ENCODE measurements around the gene RANBP1. TPM values are rescaled to one million over a fixed set of nuclear protein-coding genes. Genes with fewer than 3 reads are reported as not detected.

RANBP1 gene
- total and polyA plus RNA-seq, 2 experiments from 2014 or later: 233 to 253 TPM

GRCh38 chr22:20164863-20165262, 49.0 kb downstream of the RANBP1 start:
- in situ Hi-C loops (cut with MboI): no loop called here
- H3K4me1 ChIP-seq (ENCODE audit: insufficient read depth): no peaks in the 10 kb centered on the region
- no peak for DNase-seq
- H3K36me3 ChIP-seq (ENCODE audit: low read depth): no peaks in the 10 kb centered on the region
- H3K27ac ChIP-seq: no peak overlapping the region
- H3K9me2 ChIP-seq (ENCODE audit: insufficient read depth): no peaks in the 10 kb centered on the region
- H3K4me2 ChIP-seq (ENCODE audit: unreplicated experiment): no peak overlapping the region
- H3K27me3 ChIP-seq (replicated peaks; ENCODE audit: insufficient read depth): no peaks in the 10 kb centered on the region; the same call in 1 of the 2 replicates
- no peaks in the 10 kb centered on the region for H3K79me2 ChIP-seq (ENCODE audit: insufficient read depth)
- no peaks in the 10 kb centered on the region for H4K20me1 ChIP-seq (ENCODE audit: insufficient read depth)
- no peaks in the 10 kb centered on the region for H3K9me3 ChIP-seq (ENCODE audit: low read depth)
- no peak overlapping the region for H3K4me3 ChIP-seq
- no peak overlapping the region for H3K9ac ChIP-seq
- no peaks in the 10 kb centered on the region for H3F3A ChIP-seq (ENCODE audit: insufficient read depth)
- WGBS, 2 experiments (ENCODE audit: low coverage in 1 of 2, low lambda C conversion rate in 2 of 2, missing lambda C conversion rate in 2 of 2): 51 to 56% methylated on average over 11 of the region's 11 CpGs
- H2AFZ ChIP-seq: no peak overlapping the region
- no peak for TF ChIP-seq EZH2phosphoT487 (IDR thresholded peaks at IDR 0.05; ENCODE audit: insufficient read depth, low read depth)
- TF ChIP-seq EZH2 (IDR thresholded peaks at IDR 0.05; ENCODE audit: insufficient read depth, poor library complexity, severe bottlenecking): no peak

DNA sequence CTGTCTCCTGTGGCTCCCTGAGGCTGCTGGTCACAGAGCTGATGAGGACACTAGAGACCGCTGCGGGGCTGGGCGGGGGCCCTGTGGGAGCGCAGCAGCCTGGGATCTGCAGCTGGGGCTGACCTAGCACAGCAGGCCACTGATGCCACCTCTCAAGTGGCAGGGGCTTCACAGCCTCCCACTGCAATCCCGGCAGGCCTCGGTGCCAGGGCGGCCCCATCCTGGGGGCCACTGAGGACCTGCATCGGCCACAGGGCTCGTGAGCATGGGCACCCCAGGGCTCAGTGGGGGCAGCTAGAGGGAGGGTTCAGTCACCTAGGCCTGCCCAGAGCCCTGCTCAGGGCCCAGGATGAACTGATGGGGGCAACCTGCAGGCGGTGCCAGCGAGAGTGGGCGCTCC, 49.5 kb downstream of the RANBP1 start:
- H3K4me3 ChIP-seq: no peak overlapping the region
- H3K36me3 ChIP-seq (ENCODE audit: low read depth): no peaks in the 10 kb centered on the region
- no peaks in the 10 kb centered on the region for H3K9me3 ChIP-seq (ENCODE audit: low read depth)
- no peaks in the 10 kb centered on the region for H3K9me2 ChIP-seq (ENCODE audit: insufficient read depth)
- H3K79me2 ChIP-seq (ENCODE audit: insufficient read depth): no peaks in the 10 kb centered on the region
- H3K27me3 ChIP-seq (replicated peaks; ENCODE audit: insufficient read depth): no peaks in the 10 kb centered on the region
- no peak overlapping the region for H3K9ac ChIP-seq
- no peak overlapping the region for H3K27ac ChIP-seq
- in situ Hi-C loops (cut with MboI): no loop called here
- no peak overlapping the region for H3K4me2 ChIP-seq (ENCODE audit: unreplicated experiment)
- H3K4me1 ChIP-seq (ENCODE audit: insufficient read depth): no peaks in the 10 kb centered on the region
- no peaks in the 10 kb centered on the region for H4K20me1 ChIP-seq (ENCODE audit: insufficient read depth)
- 77 to 81% methylated on average over 9 to 12 of the region's 12 CpGs for WGBS, 2 experiments (ENCODE audit: low coverage in 1 of 2, low lambda C conversion rate in 2 of 2, missing lambda C conversion rate in 2 of 2)
- H2AFZ ChIP-seq: no peak overlapping the region
- TF ChIP-seq EZH2 (IDR thresholded peaks at IDR 0.05; ENCODE audit: insufficient read depth, poor library complexity, severe bottlenecking) (no peak), EZH2phosphoT487 (IDR thresholded peaks at IDR 0.05; ENCODE audit: insufficient read depth, low read depth) (no peak)
- H3F3A ChIP-seq (ENCODE audit: insufficient read depth): no peaks in the 10 kb centered on the region
- DNase-seq: no peak

- H3K9me3 ChIP-seq (ENCODE audit: low read depth): no peaks in the 10 kb centered on the region
- H3K4me1 ChIP-seq (ENCODE audit: insufficient read depth): no peaks in the 10 kb centered on the region
- H3K4me2 ChIP-seq (ENCODE audit: unreplicated experiment): no peak overlapping the region
- DNase-seq: no peak
- no peak overlapping the region for H2AFZ ChIP-seq
- no peaks in the 10 kb centered on the region for H3F3A ChIP-seq (ENCODE audit: insufficient read depth)
- H3K36me3 ChIP-seq (ENCODE audit: low read depth): no peaks in the 10 kb centered on the region
- no peak for TF ChIP-seq EZH2 (IDR thresholded peaks at IDR 0.05; ENCODE audit: insufficient read depth, poor library complexity, severe bottlenecking)
- no peaks in the 10 kb centered on the region for H3K79me2 ChIP-seq (ENCODE audit: insufficient read depth)
- no peaks in the 10 kb centered on the region for H4K20me1 ChIP-seq (ENCODE audit: insufficient read depth)
- H3K4me3 ChIP-seq: no peak overlapping the region
- H3K27me3 ChIP-seq (replicated peaks; ENCODE audit: insufficient read depth): no peaks in the 10 kb centered on the region
- in situ Hi-C loops (cut with MboI): no loop called here
- H3K9ac ChIP-seq: no peak overlapping the region
- WGBS, 2 experiments (ENCODE audit: low coverage in 1 of 2, low lambda C conversion rate in 2 of 2, missing lambda C conversion rate in 2 of 2): 45 to 46% methylated on average over 7 of the region's 7 CpGs
- no peak overlapping the region for H3K27ac ChIP-seq
- H3K9me2 ChIP-seq (ENCODE audit: insufficient read depth): no peaks in the 10 kb centered on the region
These were observed 50.0 kb downstream of the RANBP1 start for GRCh38 chr22:20165913-20166312.

- TF ChIP-seq EZH2 (IDR thresholded peaks at IDR 0.05; ENCODE audit: insufficient read depth, poor library complexity, severe bottlenecking): no peak
- TF ChIP-seq EZH2phosphoT487 (IDR thresholded peaks at IDR 0.05; ENCODE audit: insufficient read depth, low read depth): no peak
- Histone ChIP-seq H3K27me3 (replicated peaks; ENCODE audit: insufficient read depth) (no peaks in the 10 kb centered on the region), H3K9me3 (ENCODE audit: low read depth) (no peaks in the 10 kb centered on the region), H3K4me1 (ENCODE audit: insufficient read depth) (no peaks in the 10 kb centered on the region), H3K9me2 (ENCODE audit: insufficient read depth) (no peaks in the 10 kb centered on the region), H3K36me3 (ENCODE audit: low read depth) (no peaks in the 10 kb centered on the region), H3K4me3 (no peak overlapping the region), H3K9ac (no peak overlapping the region), H3K4me2 (ENCODE audit: unreplicated experiment) (no peak overlapping the region), H4K20me1 (ENCODE audit: insufficient read depth) (no peaks in the 10 kb centered on the region), H3F3A (ENCODE audit: insufficient read depth) (no peaks in the 10 kb centered on the region), H2AFZ (no peak overlapping the region), H3K27ac (no peak overlapping the region), H3K79me2 (ENCODE audit: insufficient read depth) (no peaks in the 10 kb centered on the region)
- WGBS, 2 experiments (ENCODE audit: low coverage in 1 of 2, low lambda C conversion rate in 2 of 2, missing lambda C conversion rate in 2 of 2): 46 to 58% methylated on average over 8 to 9 of the region's 9 CpGs
- in situ Hi-C loops (cut with MboI): no loop called here
- no peak for DNase-seq
These were observed 50.8 kb downstream of the RANBP1 start for GRCh38 chr22:20166703-20167102.
